Neural cell (in vitro differentiated cells): Measurements from ENCODE around the gene TTLL5.

Experiments
- CTCF ChIP-seq: fragments of 450-650 bp; IDR thresholded peaks from 2 replicates; pipeline ENCODE4 v1.5.1; 2014; ENCODE audit warnings: antibody characterized with exemption, mild to moderate bottlenecking, moderate library complexity; ENCODE audit not compliant: poor library complexity, severe bottlenecking
- EZH2 ChIP-seq: fragments of 200-600, 300-800 bp; shearing (Covaris generic), sonication (generic); IDR thresholded peaks from 2 replicates; pipeline ENCODE4 v1.6.1; 2014; ENCODE audit warnings: antibody characterized with exemption, low read length, borderline replicate concordance, mild to moderate bottlenecking; ENCODE audit not compliant: insufficient read depth, poor library complexity, severe bottlenecking
- POLR2AphosphoS5 ChIP-seq: IDR thresholded peaks from 2 replicates; pipeline ENCODE4 v1.6.1; 2012
- RAD21 ChIP-seq: fragments of 450-650 bp; conservative IDR thresholded peaks from 2 replicates; pipeline ENCODE4 v1.6.1; 2014; ENCODE audit warnings: antibody characterized with exemption, mild to moderate bottlenecking, moderate library complexity
- REST ChIP-seq: IDR thresholded peaks from 2 replicates; pipeline ENCODE4 v1.6.1; 2012; ENCODE audit warnings: borderline replicate concordance
- SMC3 ChIP-seq: fragments of 450-650 bp; conservative IDR thresholded peaks from 2 replicates; pipeline ENCODE4 v1.6.1; 2014; ENCODE audit warnings: antibody characterized with exemption, mild to moderate bottlenecking, moderate library complexity; ENCODE audit not compliant: poor library complexity
- TAF1 ChIP-seq: IDR thresholded peaks from 2 replicates; pipeline ENCODE4 v1.6.1; 2012; ENCODE audit warnings: low read depth

GRCh38 chr14:75999511-76000190 lies 338.6 kb downstream of the TTLL5 start:
- TF ChIP-seq REST, result no peak
- TF ChIP-seq CTCF, result no peak
- TF ChIP-seq SMC3, result no peak
- no peak for TF ChIP-seq RAD21
- no peak for TF ChIP-seq TAF1
- no peak for TF ChIP-seq POLR2AphosphoS5
- TF ChIP-seq EZH2, result no peak
